ENCODE measurements around the gene HBS1L.

HBS1L gene

GRCh38 chr6:134999107-134999506 is 55.5 kb downstream of the HBS1L start:
- no peak for DNase-seq (ENCODE audit: low read depth)

- no peak for DNase-seq (ENCODE audit: low read depth)
These were observed 57.3 kb downstream of the HBS1L start for GRCh38 chr6:134997133-134997995.

- no peak for DNase-seq (ENCODE audit: low read depth)
These were observed 59.1 kb downstream of the HBS1L start for GRCh38 chr6:134995536-134995935.

GRCh38 chr6:134994431-134994830 is 60.2 kb downstream of the HBS1L start:
- no peak for DNase-seq (ENCODE audit: low read depth)

- no peak for DNase-seq (ENCODE audit: low read depth)
These were observed 62.5 kb downstream of the HBS1L start for GRCh38 chr6:134992155-134992554.

- DNase-seq (ENCODE audit: low read depth) = no peak
These were observed 64.4 kb downstream of the HBS1L start for GRCh38 chr6:134990262-134990661.

GRCh38 chr6:134984821-134985220 is 69.8 kb downstream of the HBS1L start:
- DNase-seq (ENCODE audit: low read depth) = no peak

GRCh38 chr6:134983823-134984222 is 70.8 kb downstream of the HBS1L start:
- DNase-seq (ENCODE audit: low read depth) = no peak

- no peak for DNase-seq (ENCODE audit: low read depth)
These were observed 72.5 kb downstream of the HBS1L start for GRCh38 chr6:134982161-134982560.

- DNase-seq (ENCODE audit: low read depth) = no peak
These were observed 73.8 kb downstream of the HBS1L start for GRCh38 chr6:134980846-134981245.

- DNase-seq (ENCODE audit: low read depth) = peak; percentile 38
These were observed 75.5 kb downstream of the HBS1L start for GRCh38 chr6:134979142-134979541.

GRCh38 chr6:134974370-134974769 is 80.3 kb downstream of the HBS1L start:
- DNase-seq (ENCODE audit: low read depth) = no peak

- DNase-seq (ENCODE audit: low read depth) = no peak
These were observed 86.9 kb downstream of the HBS1L start for GRCh38 chr6:134967711-134968110.

GRCh38 chr6:134964451-134965203 is 90.0 kb downstream of the HBS1L start:
- DNase-seq (ENCODE audit: low read depth) = no peak

GRCh38 chr6:134962421-134962820 is 92.2 kb downstream of the HBS1L start:
- no peak for DNase-seq (ENCODE audit: low read depth)

GRCh38 chr6:134961366-134961765 is 93.3 kb downstream of the HBS1L start:
- DNase-seq (ENCODE audit: low read depth) = no peak

GRCh38 chr6:134959603-134960002 is 95.0 kb downstream of the HBS1L start:
- DNase-seq (ENCODE audit: low read depth) = no peak

- no peak for DNase-seq (ENCODE audit: low read depth)
These were observed 97.9 kb downstream of the HBS1L start for GRCh38 chr6:134956676-134957075.

GRCh38 chr6:134956032-134956431 is 98.6 kb downstream of the HBS1L start:
- DNase-seq (ENCODE audit: low read depth) = no peak

GRCh38 chr6:134954272-134955000 is 100.2 kb downstream of the HBS1L start:
- no peak for DNase-seq (ENCODE audit: low read depth)

- DNase-seq (ENCODE audit: low read depth) = no peak
These were observed 102.9 kb downstream of the HBS1L start for GRCh38 chr6:134951494-134952263.

GRCh38 chr6:134950482-134950881 is 104.1 kb downstream of the HBS1L start:
- DNase-seq (ENCODE audit: low read depth) = no peak

All from activated T-cell treated with anti-CD3 and anti-CD28 coated beads for 24 hours (primary cell).